ENCODE data around the gene C20orf202.
A peak's percentile ranks its signal among the peaks of the same experiment; 100 is the strongest.

Gene C20orf202

GRCh38 chr20:1202762-1203504 lies at the start of gene C20orf202:
C20orf202 (plus strand) TSS chr20:1203454; CDS start chr20:1203586, 132 bp downstream.
- DNase-seq = no peak

- no peak for DNase-seq
Measured at GRCh38 chr20:1154226-1154625, 49.0 kb upstream of the C20orf202 start.

- no peak for DNase-seq
Measured at GRCh38 chr20:1154691-1155090, 48.6 kb upstream of the C20orf202 start.

GRCh38 chr20:1155342-1155741 lies 47.9 kb upstream of the C20orf202 start:
- DNase-seq = no peak

- no peak for DNase-seq
Measured at GRCh38 chr20:1160496-1160895, 42.8 kb upstream of the C20orf202 start.

GRCh38 chr20:1160991-1161390 lies 42.3 kb upstream of the C20orf202 start:
- no peak for DNase-seq

GRCh38 chr20:1163105-1163504 lies 40.1 kb upstream of the C20orf202 start:
- no peak for DNase-seq

- DNase-seq = no peak
Measured at GRCh38 chr20:1163653-1164052, 39.6 kb upstream of the C20orf202 start.

GRCh38 chr20:1164871-1165270 lies 38.4 kb upstream of the C20orf202 start:
- DNase-seq = no peak

- DNase-seq = no peak
Measured at GRCh38 chr20:1165521-1165920, 37.7 kb upstream of the C20orf202 start.

- no peak for DNase-seq
Measured at GRCh38 chr20:1165941-1166340, 37.3 kb upstream of the C20orf202 start.

- DNase-seq = no peak
Measured at GRCh38 chr20:1166948-1167720, 36.1 kb upstream of the C20orf202 start.

GRCh38 chr20:1169224-1169623 lies 34.0 kb upstream of the C20orf202 start:
- no peak for DNase-seq

- DNase-seq = no peak
Measured at GRCh38 chr20:1171461-1172093, 31.7 kb upstream of the C20orf202 start.

GRCh38 chr20:1173698-1174097 lies 29.6 kb upstream of the C20orf202 start:
- DNase-seq = no peak

GRCh38 chr20:1174787-1175186 lies 28.5 kb upstream of the C20orf202 start:
- no peak for DNase-seq

- DNase-seq = peak; percentile 49
Measured at GRCh38 chr20:1177680-1178079, 25.6 kb upstream of the C20orf202 start.

GRCh38 chr20:1178103-1178502 lies 25.2 kb upstream of the C20orf202 start:
- DNase-seq = no peak

GRCh38 chr20:1178623-1179022 lies 24.6 kb upstream of the C20orf202 start:
- no peak for DNase-seq

- no peak for DNase-seq
Measured at GRCh38 chr20:1180949-1181348, 22.3 kb upstream of the C20orf202 start.

GRCh38 chr20:1182106-1182505 lies 21.1 kb upstream of the C20orf202 start:
- DNase-seq = no peak

GRCh38 chr20:1183153-1183552 lies 20.1 kb upstream of the C20orf202 start:
- no peak for DNase-seq

- DNase-seq = no peak
Measured at GRCh38 chr20:1184260-1184637, 19.0 kb upstream of the C20orf202 start.
